B cell (primary cell): ENCODE data around the gene SWAP70. TPM values are rescaled to one million over a fixed set of nuclear protein-coding genes. Genes with fewer than 3 reads are reported as not detected.

ENCODE experiments used
- ATAC-seq: fragments of 200-7000 bp; cut with Tn5 transposase; one replicate; pipeline ENCODE4 v1.10.0; 2021; ENCODE audit warnings: low read depth, mild to moderate bottlenecking, moderate number of reproducible peaks, moderate library complexity
- CTCF ChIA-PET: fragments of 350-600 bp; sonication (Branson Sonifier 250); formaldehyde crosslinking; loops from one replicate; lab custom pipeline; 2021; ENCODE audit warnings: antibody characterized with exemption, inconsistent platforms; lab: Charles Lee
- POLR2A ChIA-PET: fragments of 350-600 bp; sonication (Branson Sonifier 250); formaldehyde crosslinking; loops from one replicate; lab custom pipeline; 2021; ENCODE audit warnings: antibody characterized with exemption; lab: Charles Lee
- DNase-seq: peaks from one replicate; pipeline ENCODE4 v3.0.0; 2013
- H2AFZ ChIP-seq: 2 replicates; pipeline ENCODE4 v1.6.1; 2012; ENCODE audit warnings: mild to moderate bottlenecking, low read depth, low read length; ENCODE audit not compliant: insufficient read depth, poor library complexity, severe bottlenecking
- H3K27ac ChIP-seq, 2 donors: 1 replicate in 1 of 2; 2 replicates in 1 of 2; pipeline ENCODE4 v1.5.1; 2012 to 2013; ENCODE audit warnings: low read length in 2 of 2, mild to moderate bottlenecking in 2 of 2, moderate library complexity in 1 of 2
- H3K27me3 ChIP-seq, 4 experiments: fragments of 200-600 bp in 1 of 4; sonication (generic) in 1 of 4; replicated peaks in 1 of 4; 1 replicate in 2 of 4; 2 replicates in 2 of 4; pipeline versions ENCODE4 v1.6.1 to v1.7.0; 2013 to 2016; ENCODE audit warnings: low read length in 3 of 4, mild to moderate bottlenecking in 2 of 4, mixed read lengths in 1 of 4, moderate library complexity in 1 of 4; ENCODE audit not compliant: insufficient read depth in 4 of 4, control insufficient read depth in 3 of 4; ENCODE audit errors: control extremely low read depth in 1 of 4
- H3K36me3 ChIP-seq, 2 experiments: replicated peaks in 1 of 2; 1 replicate in 1 of 2; 2 replicates in 1 of 2; pipeline versions ENCODE4 v1.6.1 to v1.7.1; 2013; ENCODE audit warnings: low read length in 1 of 2; ENCODE audit not compliant: insufficient read depth in 2 of 2, control insufficient read depth in 1 of 2; ENCODE audit errors: control extremely low read depth in 1 of 2, extremely low read depth in 1 of 2
- H3K4me1 ChIP-seq, 2 donors: fragments of 200-600 bp in 1 of 2; sonication (generic) in 1 of 2; 1 replicate in 1 of 2; 2 replicates in 1 of 2; pipeline versions ENCODE4 v1.5.1 to v1.6.1; 2013 to 2017; ENCODE audit warnings: low read length in 2 of 2; ENCODE audit not compliant: control insufficient read depth in 2 of 2, insufficient read depth in 2 of 2
- H3K4me2 ChIP-seq: replicated peaks from 2 replicates; pipeline ENCODE3; 2012; ENCODE audit warnings: mild to moderate bottlenecking, low read depth, low read length; ENCODE audit not compliant: poor library complexity, severe bottlenecking
- H3K4me3 ChIP-seq, 5 experiments: fragments of 200-600 bp in 1 of 5; sonication (generic) in 1 of 5; 1 replicate in 3 of 5; 2 replicates in 2 of 5; pipeline versions ENCODE4 v1.5.1 to v1.7.0; 2011 to 2016; ENCODE audit warnings: low read length in 4 of 5, mild to moderate bottlenecking in 4 of 5, low read depth in 2 of 5, control low read depth in 1 of 5, moderate library complexity in 1 of 5; ENCODE audit not compliant: insufficient read depth in 1 of 5; ENCODE audit errors: control extremely low read depth in 1 of 5, extremely low read depth in 1 of 5
- H3K79me2 ChIP-seq: fragments of 200-600 bp; sonication (generic); one replicate; pipeline ENCODE4 v1.6.0; 2016; ENCODE audit warnings: low read length; ENCODE audit not compliant: control insufficient read depth, insufficient read depth
- H3K9ac ChIP-seq: fragments of 200-600 bp; sonication (generic); 2 replicates; pipeline ENCODE4 v1.6.1; 2017; ENCODE audit warnings: mild to moderate bottlenecking, low read length, moderate library complexity
- H3K9me3 ChIP-seq, 3 donors: one replicate each; pipeline versions ENCODE4 v1.6.1 to v1.7.1; 2013; ENCODE audit warnings: low read length in 2 of 3; ENCODE audit not compliant: control insufficient read depth in 2 of 3, insufficient read depth in 1 of 3; ENCODE audit errors: control extremely low read depth in 1 of 3
- H4K20me1 ChIP-seq: 2 replicates; pipeline ENCODE4 v1.6.0; 2012; ENCODE audit warnings: mild to moderate bottlenecking, low read length; ENCODE audit not compliant: insufficient read depth, control insufficient read depth, poor library complexity, severe bottlenecking
- H3K27ac Mint-ChIP-seq: one replicate; pipeline ENCODE4 v1.8.0; 2021; ENCODE audit warnings: mixed read lengths
- H3K27me3 Mint-ChIP-seq: one replicate; pipeline ENCODE4 v1.8.0; 2021; ENCODE audit warnings: mixed read lengths
- H3K4me1 Mint-ChIP-seq: one replicate; pipeline ENCODE4 v1.8.0; 2021; ENCODE audit warnings: mixed read lengths
- H3K4me3 Mint-ChIP-seq: one replicate; pipeline ENCODE4 v1.8.0; 2021; ENCODE audit warnings: mixed read lengths
- H3K9me3 Mint-ChIP-seq: one replicate; pipeline ENCODE4 v1.8.0; 2022; ENCODE audit warnings: mixed read lengths; ENCODE audit not compliant: insufficient read depth
- CTCF ChIP-seq: fragments of 200-600 bp; IDR thresholded peaks from one replicate; pipeline ENCODE4 v1.8.0; 2022; ENCODE audit warnings: antibody characterized with exemption, mild to moderate bottlenecking
- EZH2 ChIP-seq: IDR thresholded peaks from 2 replicates; pipeline ENCODE4 v1.6.1; 2012; ENCODE audit warnings: borderline replicate concordance, low read depth, mild to moderate bottlenecking, moderate library complexity, low read length; ENCODE audit not compliant: insufficient read depth, poor library complexity, severe bottlenecking
- WGBS: methylation state at CpG from one replicate; pipeline ENCODE4 v1.1.5; 2013; ENCODE audit warnings: missing lambda C conversion rate; ENCODE audit not compliant: insufficient coverage; 5-methylcytosine and 5-hydroxymethylcytosine counted together
- intact Hi-C: fragments of 100-400 bp; cut with micrococcal nuclease; formaldehyde crosslinking; loops from one replicate; pipeline ENCODE4 v1.10.0; 2022
- polyA plus RNA-seq: library from polyadenylated mRNA; depleted of rRNA; stranded (reverse); fragments of >200 nt; gene quantifications from 2 replicates; pipeline ENCODE4 v1.2.3, GENCODE V29; 2012
- total RNA-seq, 2 donors: library from RNA; stranded (reverse); fragments of 120-200 nt in 1 of 2; gene quantifications; 1 replicate in 1 of 2; 2 replicates in 1 of 2; pipeline versions ENCODE4 v1.2.3 to v1.2.4, GENCODE V29; 2013 to 2022

Gene SWAP70
- total and polyA plus RNA-seq, 2 donors (not counting 1 experiment from before 2014, with no cell fraction given) = 69.8 to 200 TPM

GRCh38 chr11:9665749-9666148, 1.9 kb downstream of the SWAP70 start:
- Histone ChIP-seq H3K27me3 (no peaks in the 10 kb centered on the region), H3K9ac (peak overlapping the region; percentile 99), H3K4me1 (peaks cover 63 to 69% of the 10 kb centered on the region in 2 donors), H3K9me3 (peaks cover 0 to 5% (median 0%) of the 10 kb centered on the region in 3 donors), H2AFZ (no peak overlapping the region), H3K27ac (peak overlapping the region in 1 of 2 donors; percentile 95), H3K79me2 (peaks cover 93% of the 10 kb centered on the region), H3K36me3 (peaks cover 3 to 31% of the 10 kb centered on the region in 2 experiments), H3K4me2 (peak overlapping the region; percentile 97), H4K20me1 (peaks cover 7% of the 10 kb centered on the region), H3K4me3 (peak overlapping the region; percentile 83 to 100 (median 94))
- Mint-ChIP-seq H3K4me1 (peaks cover 69% of the 10 kb centered on the region), H3K9me3 (no peaks in the 10 kb centered on the region), H3K27ac (peak overlapping the region; percentile 88), H3K4me3 (peak overlapping the region; percentile 94), H3K27me3 (no peaks in the 10 kb centered on the region)
- DNase-seq = no peak
- ChIA-PET CTCF (interaction anchor here (0.8 to 5.2 kb wide), 6 partner anchors 27 to 83 kb away, joined by 3 to 44 read pairs (median 6); no protein-coding TSS in a partner anchor), POLR2A (interaction anchor here (0.7 to 5.4 kb wide), 5 partner anchors 26 to 197 kb away, joined by 4 to 25 read pairs (median 5); no protein-coding TSS in a partner anchor)
- WGBS = no CpG with 5 or more reads among the region's 2 CpGs
- intact Hi-C loops = loop anchor here (2.0 to 5.0 kb wide), 2 partner anchors 37 to 73 kb away; no protein-coding TSS in a partner anchor
- ATAC-seq = no peak
- TF ChIP-seq CTCF = no peak
- TF ChIP-seq EZH2 = no peak

GRCh38 chr11:9669954-9670353, 6.1 kb downstream of the SWAP70 start:
- H3K9me3 Mint-ChIP-seq = no peaks in the 10 kb centered on the region
- Histone ChIP-seq H3K4me3 (peak overlapping the region in 4 of 5 experiments; percentile 8 to 100 (median 16)), H2AFZ (no peak overlapping the region), H3K4me2 (peak overlapping the region; percentile 97), H3K36me3 (peaks cover 7 to 45% of the 10 kb centered on the region in 2 experiments), H3K27me3 (no peaks in the 10 kb centered on the region), H3K9ac (peak overlapping the region; percentile 43), H3K27ac (peak overlapping the region; percentile 36 to 95), H3K79me2 (peaks cover 85% of the 10 kb centered on the region), H4K20me1 (no peaks in the 10 kb centered on the region), H3K4me1 (peaks cover 61 to 73% of the 10 kb centered on the region in 2 donors), H3K9me3 (peaks cover 0 to 5% (median 0%) of the 10 kb centered on the region in 3 donors)
- no peaks in the 10 kb centered on the region for H3K27me3 Mint-ChIP-seq
- peaks cover 60% of the 10 kb centered on the region for H3K4me1 Mint-ChIP-seq
- DNase-seq (no peak), ATAC-seq (no peak)
- intact Hi-C loops = loop anchor here (2.0 to 5.0 kb wide), 2 partner anchors 13 to 32 kb away; no protein-coding TSS in a partner anchor
- peak overlapping the region; percentile 94 for H3K4me3 Mint-ChIP-seq
- H3K27ac Mint-ChIP-seq = peak overlapping the region; percentile 78
- TF ChIP-seq CTCF (no peak), EZH2 (no peak)
- POLR2A ChIA-PET = interaction anchor here (1.4 kb wide), 1 partner anchor 9 kb away, joined by 5 read pairs; no protein-coding TSS in a partner anchor
- CTCF ChIA-PET = interaction anchor here (0.8 to 2.6 kb wide), 12 partner anchors 11 to 85 kb away, joined by 3 to 26 read pairs (median 4); no protein-coding TSS in a partner anchor
- WGBS = 63% methylated on average over 6 of the region's 6 CpGs
